ENCODE results near the gene FOXO4. TPM values are rescaled to one million over a fixed set of nuclear protein-coding genes. Genes with fewer than 3 reads are reported as not detected.

FOXO4 gene
- total and polyA plus RNA-seq, 2 of the 13 experiments (the other 11 are each of a cell fraction or from before 2014, with no cell fraction given), result 5.1 to 5.7 TPM

GRCh38 chrX:71128915-71129765, 33.5 kb downstream of the FOXO4 start (continued):
- TF ChIP-seq ZBTB10 (CRISPR knock-in tag; IDR thresholded peaks at IDR 0.05; ENCODE audit: borderline replicate concordance), result no peak
- TF ChIP-seq STAG1 (CRISPR knock-in tag; IDR thresholded peaks at IDR 0.05), result peak; percentile 75
- peak; percentile 60; the same call in 1 of the 2 replicates for TF ChIP-seq PATZ1 (CRISPR knock-in tag; IDR thresholded peaks at IDR 0.05)
- peak; percentile 12 for TF ChIP-seq TEAD3 (CRISPR knock-in tag; optimal IDR thresholded peaks at IDR 0.05; ENCODE audit: borderline replicate concordance)
- TF ChIP-seq SALL1 (CRISPR knock-in tag; IDR thresholded peaks at IDR 0.05), result peak; percentile 53; the same call in 1 of the 2 replicates
- TF ChIP-seq PPARG (CRISPR knock-in tag; conservative IDR thresholded peaks at IDR 0.05), result no peak
- peak; percentile 89 for TF ChIP-seq CTCF (CRISPR knock-in tag; IDR thresholded peaks at IDR 0.05)
- peak; percentile 65 for TF ChIP-seq SMC3 (IDR thresholded peaks at IDR 0.05; ENCODE audit: low read length)
- TF ChIP-seq PRPF4 (IDR thresholded peaks at IDR 0.05; ENCODE audit: low read depth, low read length, poor library complexity, severe bottlenecking), result no peak
- TF ChIP-seq RAD21 (CRISPR knock-in tag; IDR thresholded peaks at IDR 0.05), result peak; percentile 59; the same call in 1 of the 2 replicates

Measured in HepG2 (cell line).